ENCODE data around the gene IP6K3. TPM values are rescaled to one million over a fixed set of nuclear protein-coding genes. Genes with fewer than 3 reads are reported as not detected.

Gene IP6K3
- total and polyA plus RNA-seq, 2 experiments from 2014 or later = 0.14 to 0.16 TPM

GRCh38 chr6:33790910-33791309 lies 44.2 kb upstream of the IP6K3 start (continued):
- TF ChIP-seq ZNF462 (CRISPR knock-in tag; IDR thresholded peaks at IDR 0.05) (no peak), EZH2 (IDR thresholded peaks at IDR 0.05; ENCODE audit: low read depth, unreplicated experiment) (no peak)

- H3K4me3 Mint-ChIP-seq = no peak overlapping the region; the same call in 2 of the 3 replicates
- TF ChIP-seq ETS1 (IDR thresholded peaks at IDR 0.05) = no peak
Measured at GRCh38 chr6:33790379-33790778, 43.7 kb upstream of the IP6K3 start.

More at GRCh38 chr6:33790379-33790778, 43.7 kb upstream of the IP6K3 start:
- H3K9me3 Mint-ChIP-seq = no peaks in the 10 kb centered on the region
- Histone ChIP-seq H3K4me1 (ENCODE audit: insufficient read depth) (peaks cover 70% of the 10 kb centered on the region), H3F3A (replicated peaks; ENCODE audit: low read depth) (peaks cover 20% of the 10 kb centered on the region; the same call in 1 of the 2 replicates), H3K27me3 (ENCODE audit: insufficient read depth) (no peaks in the 10 kb centered on the region; the same call in 1 of the 2 replicates), H2AFZ (no peak overlapping the region), H4K20me1 (replicated peaks; ENCODE audit: insufficient read depth) (0 out of 2 replicates have a peak, but pooled peaks cover 3% of the 10 kb centered on the region), H3K79me2 (replicated peaks; ENCODE audit: insufficient read depth) (peaks cover 30% of the 10 kb centered on the region), H3K9me2 (ENCODE audit: insufficient read depth) (peaks cover 4% of the 10 kb centered on the region; the same call in 1 of the 2 replicates), H3K4me3 (no peak overlapping the region), H3K36me3 (ENCODE audit: insufficient read depth) (no peaks in the 10 kb centered on the region), H3K27ac (ENCODE audit: low read depth) (no peak overlapping the region), H3K4me2 (no peak overlapping the region)
- H3K36me3 Mint-ChIP-seq (ENCODE audit: low read depth) = peaks cover 8% of the 10 kb centered on the region; the same call in 2 of the 3 replicates
- peaks cover 86% of the 10 kb centered on the region for H3K4me1 Mint-ChIP-seq
- H3K27ac Mint-ChIP-seq = no peak overlapping the region
- no peak for DNase-seq (ENCODE audit: low spot score)
- no peak for ATAC-seq
- peaks cover 10% of the 10 kb centered on the region for H3K27me3 Mint-ChIP-seq (ENCODE audit: insufficient read depth, low read depth, poor library complexity)

All from GM23338 (cell line).